ENCODE measurements around the gene CDH22.

DNA sequence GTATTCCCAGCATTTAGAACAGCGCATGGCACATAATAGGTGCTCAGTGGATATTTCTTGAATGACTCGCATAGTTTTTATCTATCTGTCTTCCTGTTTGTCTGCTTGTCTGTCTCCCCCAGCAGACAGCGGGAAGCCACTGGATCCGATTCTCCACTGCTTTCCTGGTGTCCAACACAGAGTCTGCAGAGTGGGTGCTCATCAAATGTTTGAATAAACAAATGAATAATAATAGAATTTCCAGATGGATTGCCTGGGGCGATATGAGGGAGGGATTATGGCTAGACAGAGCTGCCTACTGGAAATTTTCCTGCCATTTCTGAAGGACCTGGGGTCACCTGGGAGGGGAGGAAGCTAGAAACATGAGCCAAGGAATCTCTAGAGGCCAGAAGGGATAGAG, 18.9 kb downstream of the CDH22 start:
- TF ChIP-seq, protein P1, sequence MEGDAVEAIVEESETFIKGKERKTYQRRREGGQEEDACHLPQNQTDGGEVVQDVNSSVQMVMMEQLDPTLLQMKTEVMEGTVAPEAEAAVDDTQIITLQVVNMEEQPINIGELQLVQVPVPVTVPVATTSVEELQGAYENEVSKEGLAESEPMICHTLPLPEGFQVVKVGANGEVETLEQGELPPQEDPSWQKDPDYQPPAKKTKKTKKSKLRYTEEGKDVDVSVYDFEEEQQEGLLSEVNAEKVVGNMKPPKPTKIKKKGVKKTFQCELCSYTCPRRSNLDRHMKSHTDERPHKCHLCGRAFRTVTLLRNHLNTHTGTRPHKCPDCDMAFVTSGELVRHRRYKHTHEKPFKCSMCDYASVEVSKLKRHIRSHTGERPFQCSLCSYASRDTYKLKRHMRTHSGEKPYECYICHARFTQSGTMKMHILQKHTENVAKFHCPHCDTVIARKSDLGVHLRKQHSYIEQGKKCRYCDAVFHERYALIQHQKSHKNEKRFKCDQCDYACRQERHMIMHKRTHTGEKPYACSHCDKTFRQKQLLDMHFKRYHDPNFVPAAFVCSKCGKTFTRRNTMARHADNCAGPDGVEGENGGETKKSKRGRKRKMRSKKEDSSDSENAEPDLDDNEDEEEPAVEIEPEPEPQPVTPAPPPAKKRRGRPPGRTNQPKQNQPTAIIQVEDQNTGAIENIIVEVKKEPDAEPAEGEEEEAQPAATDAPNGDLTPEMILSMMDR (conservative IDR thresholded peaks at IDR 0.05; ENCODE audit: low read depth, low read length), result no peak
- no peak for TF ChIP-seq EZH2 (IDR thresholded peaks at IDR 0.05; ENCODE audit: borderline replicate concordance, low read depth, low read length, poor library complexity, severe bottlenecking)

Data from A673 (cell line).